ENCODE results near the gene CDC16.

Gene CDC16

GRCh38 chr13:114314074-114314912 is 79.6 kb downstream of the CDC16 start, which contains the start of gene CHAMP1:
CHAMP1 (plus strand) TSS chr13:114314503; CDS start chr13:114323843, 9,340 bp downstream.
- H3K9me3 ChIP-seq (ENCODE audit: control insufficient read depth in 2 of 2, low read length in 2 of 2), result no peaks in the 10 kb centered on the region
- H3K4me1 ChIP-seq (ENCODE audit: control insufficient read depth, insufficient read depth, low read length), result peaks cover 22% of the 10 kb centered on the region
- H3K27ac ChIP-seq (ENCODE audit: low read length), result peak within 1 kb of the TSS; percentile 78
- H3K36me3 ChIP-seq (ENCODE audit: control insufficient read depth in 2 of 2, insufficient read depth in 2 of 2, low read length in 2 of 2), result no peaks in the 10 kb centered on the region
- H3K4me3 ChIP-seq (ENCODE audit: low read length in 2 of 2), result peak within 1 kb of the TSS; percentile 83 to 90
- peak within 1 kb of the TSS; percentile 66 to 85 for H3K9ac ChIP-seq (ENCODE audit: low read length in 2 of 2)
- no peaks in the 10 kb centered on the region for H3K27me3 ChIP-seq (ENCODE audit: control insufficient read depth in 1 of 2, insufficient read depth in 2 of 2, low read length in 2 of 2)

- Histone ChIP-seq H3K9ac (ENCODE audit: low read length in 2 of 2) (peak overlapping the region; percentile 64 to 85), H3K36me3 (ENCODE audit: control insufficient read depth in 2 of 2, insufficient read depth in 2 of 2, low read length in 2 of 2) (no peaks in the 10 kb centered on the region), H3K27me3 (ENCODE audit: control insufficient read depth in 1 of 2, insufficient read depth in 2 of 2, low read length in 2 of 2) (no peaks in the 10 kb centered on the region), H3K4me3 (ENCODE audit: low read length in 2 of 2) (peak overlapping the region; percentile 83 to 90), H3K27ac (ENCODE audit: low read length) (peak overlapping the region; percentile 68), H3K9me3 (ENCODE audit: control insufficient read depth in 2 of 2, low read length in 2 of 2) (no peaks in the 10 kb centered on the region), H3K4me1 (ENCODE audit: control insufficient read depth, insufficient read depth, low read length) (peaks cover 25% of the 10 kb centered on the region)
Measured at GRCh38 chr13:114315074-114315785, 80.5 kb downstream of the CDC16 start.

- no peaks in the 10 kb centered on the region for H3K9me3 ChIP-seq (ENCODE audit: control insufficient read depth in 2 of 2, low read length in 2 of 2)
- no peak overlapping the region for H3K27ac ChIP-seq (ENCODE audit: low read length)
- H3K4me3 ChIP-seq (ENCODE audit: low read length in 2 of 2), result no peak overlapping the region
- no peak overlapping the region for H3K9ac ChIP-seq (ENCODE audit: low read length in 2 of 2)
- H3K4me1 ChIP-seq (ENCODE audit: control insufficient read depth, insufficient read depth, low read length), result peaks cover 22% of the 10 kb centered on the region
- peaks cover 13 to 22% of the 10 kb centered on the region in 2 donors for H3K36me3 ChIP-seq (ENCODE audit: control insufficient read depth in 2 of 2, insufficient read depth in 2 of 2, low read length in 2 of 2)
- no peaks in the 10 kb centered on the region for H3K27me3 ChIP-seq (ENCODE audit: control insufficient read depth in 1 of 2, insufficient read depth in 2 of 2, low read length in 2 of 2)
Measured at GRCh38 chr13:114318624-114319023, 83.9 kb downstream of the CDC16 start.

GRCh38 chr13:114319441-114319913 is 84.8 kb downstream of the CDC16 start:
- peaks cover 22 to 30% of the 10 kb centered on the region in 2 donors for H3K36me3 ChIP-seq (ENCODE audit: control insufficient read depth in 2 of 2, insufficient read depth in 2 of 2, low read length in 2 of 2)
- H3K9ac ChIP-seq (ENCODE audit: low read length in 2 of 2), result no peak overlapping the region
- H3K27me3 ChIP-seq (ENCODE audit: control insufficient read depth in 1 of 2, insufficient read depth in 2 of 2, low read length in 2 of 2), result no peaks in the 10 kb centered on the region
- no peak overlapping the region for H3K27ac ChIP-seq (ENCODE audit: low read length)
- H3K9me3 ChIP-seq (ENCODE audit: control insufficient read depth in 2 of 2, low read length in 2 of 2), result no peaks in the 10 kb centered on the region
- peak overlapping the region in 1 of 2 donors; percentile 40 for H3K4me3 ChIP-seq (ENCODE audit: low read length in 2 of 2)
- peaks cover 20% of the 10 kb centered on the region for H3K4me1 ChIP-seq (ENCODE audit: control insufficient read depth, insufficient read depth, low read length)

GRCh38 chr13:114320065-114320464 is 85.4 kb downstream of the CDC16 start:
- Histone ChIP-seq H3K4me3 (ENCODE audit: low read length in 2 of 2) (no peak overlapping the region), H3K27me3 (ENCODE audit: control insufficient read depth in 1 of 2, insufficient read depth in 2 of 2, low read length in 2 of 2) (no peaks in the 10 kb centered on the region), H3K27ac (ENCODE audit: low read length) (no peak overlapping the region), H3K4me1 (ENCODE audit: control insufficient read depth, insufficient read depth, low read length) (peaks cover 17% of the 10 kb centered on the region), H3K9me3 (ENCODE audit: control insufficient read depth in 2 of 2, low read length in 2 of 2) (no peaks in the 10 kb centered on the region), H3K36me3 (ENCODE audit: control insufficient read depth in 2 of 2, insufficient read depth in 2 of 2, low read length in 2 of 2) (peaks cover 28 to 35% of the 10 kb centered on the region in 2 donors), H3K9ac (ENCODE audit: low read length in 2 of 2) (no peak overlapping the region)

- peaks cover 32 to 47% of the 10 kb centered on the region in 2 donors for H3K36me3 ChIP-seq (ENCODE audit: control insufficient read depth in 2 of 2, insufficient read depth in 2 of 2, low read length in 2 of 2)
- H3K27me3 ChIP-seq (ENCODE audit: control insufficient read depth in 1 of 2, insufficient read depth in 2 of 2, low read length in 2 of 2), result no peaks in the 10 kb centered on the region
- H3K9ac ChIP-seq (ENCODE audit: low read length in 2 of 2), result no peak overlapping the region
Measured at GRCh38 chr13:114321256-114321655, 86.6 kb downstream of the CDC16 start.

More at GRCh38 chr13:114321256-114321655, 86.6 kb downstream of the CDC16 start:
- H3K27ac ChIP-seq (ENCODE audit: low read length), result no peak overlapping the region
- H3K4me1 ChIP-seq (ENCODE audit: control insufficient read depth, insufficient read depth, low read length), result peaks cover 11% of the 10 kb centered on the region
- H3K9me3 ChIP-seq (ENCODE audit: control insufficient read depth in 2 of 2, low read length in 2 of 2), result no peaks in the 10 kb centered on the region
- H3K4me3 ChIP-seq (ENCODE audit: low read length in 2 of 2), result no peak overlapping the region
